K562 (cell line): ENCODE results near the gene PITPNM3. TPM values are rescaled to one million over a fixed set of nuclear protein-coding genes. Genes with fewer than 3 reads are reported as not detected.

ENCODE experiments used
- ATAC-seq: fragments of 200-7000 bp; cut with Tn5 transposase; 3 replicates; pipeline ENCODE4 v1.9.1; 2020; ENCODE audit warnings: moderate library complexity
- BruUV-seq: library from RNA; stranded (reverse); fragments of 400-500 nt; replicated peaks from 2 replicates; lab custom pipeline; 2021; lab: Mats Ljungman, UMichigan
- CTCF ChIA-PET: fragments of 300-600 bp; formaldehyde crosslinking; extraction: SDS; loops from one replicate; lab custom pipeline; 2021; ENCODE audit warnings: low intra/inter-chr PET ratio; lab: Yijun Ruan, JAX
- POLR2A ChIA-PET: fragments of 300-600, 350-650 bp; sonication (Branson Sonifier 250); formaldehyde crosslinking; extraction: SDS; loops from one replicate; lab custom pipeline; 2021; ENCODE audit warnings: antibody characterized with exemption, inconsistent platforms; lab: Yijun Ruan, JAX
- DNase-seq, 4 experiments: peaks; one replicate each; pipeline versions ENCODE4 v3.0.0 to v3.0.0-alpha.2; 2011 to 2018; ENCODE audit warnings: low spot score in 3 of 4, mixed read lengths in 3 of 4; ENCODE audit errors: extremely low read depth in 1 of 4
- FAIRE-seq: peaks from 2 replicates; lab custom pipeline; 2011; peaks lifted over from hg19 to GRCh38; lab: Jason Lieb, UNC
- H2AFZ ChIP-seq: 2 replicates; pipeline ENCODE4 v1.6.0; 2011; ENCODE audit warnings: low read depth, low read length, control low read depth, inconsistent platforms
- H3K27ac ChIP-seq: fragments of 200-600 bp; 3 replicates; pipeline ENCODE4 v1.8.0; 2011; ENCODE audit warnings: low read depth, mild to moderate bottlenecking, control low read depth, inconsistent platforms, low read length, moderate library complexity, mixed read lengths; ENCODE audit errors: extremely low read depth
- H3K27me3 ChIP-seq, 2 experiments: fragments of 300-600 bp in 1 of 2; 2 replicates in 1 of 2; 3 replicates in 1 of 2; pipeline versions ENCODE4 v1.6.0 to v1.8.0; 2011; ENCODE audit warnings: inconsistent platforms in 2 of 2, low read length in 2 of 2, mild to moderate bottlenecking in 1 of 2, mixed read lengths in 1 of 2, moderate library complexity in 1 of 2; ENCODE audit not compliant: control insufficient read depth in 2 of 2, insufficient read depth in 2 of 2
- H3K36me3 ChIP-seq: fragments of 300-600 bp; 3 replicates; pipeline ENCODE4 v1.8.0; 2011; ENCODE audit warnings: mild to moderate bottlenecking, low read length, inconsistent platforms; ENCODE audit not compliant: control insufficient read depth, insufficient read depth
- H3K4me1 ChIP-seq, 2 experiments: fragments of 200-600 bp in 1 of 2; replicated peaks in 1 of 2; 2 replicates in 1 of 2; 3 replicates in 1 of 2; pipeline versions ENCODE4 v1.5.1 to v1.8.0; 2011; ENCODE audit warnings: inconsistent platforms in 2 of 2, low read length in 2 of 2, mild to moderate bottlenecking in 1 of 2, mixed read lengths in 1 of 2, moderate library complexity in 1 of 2; ENCODE audit not compliant: control insufficient read depth in 2 of 2, insufficient read depth in 2 of 2
- H3K4me2 ChIP-seq: 2 replicates; pipeline ENCODE4 v1.6.1; 2011; ENCODE audit warnings: low read length, control low read depth, inconsistent platforms, mixed read lengths; ENCODE audit not compliant: insufficient read depth
- H3K4me3 ChIP-seq: fragments of 200-600 bp; sonication (generic), shearing (Covaris generic); 2 replicates; pipeline ENCODE4 v1.5.1; 2016; ENCODE audit warnings: control low read depth, inconsistent platforms
- H3K79me2 ChIP-seq: fragments of 200-600 bp; 3 replicates; pipeline ENCODE4 v1.8.0; 2011; ENCODE audit warnings: low read length, inconsistent platforms; ENCODE audit not compliant: control insufficient read depth, insufficient read depth
- H3K9ac ChIP-seq, 2 experiments: 2 replicates each; pipeline versions ENCODE4 v1.6.0 to v1.6.1; 2011; ENCODE audit warnings: low read depth in 2 of 2, low read length in 2 of 2, control low read depth in 1 of 2, inconsistent platforms in 1 of 2, mild to moderate bottlenecking in 1 of 2, mixed read lengths in 1 of 2; ENCODE audit not compliant: insufficient read depth in 1 of 2
- H3K9me1 ChIP-seq: one replicate; pipeline ENCODE4 v1.6.0; 2011; ENCODE audit warnings: inconsistent platforms, mild to moderate bottlenecking, low read length, moderate library complexity; ENCODE audit not compliant: control insufficient read depth, insufficient read depth
- H3K9me3 ChIP-seq: replicated peaks from 2 replicates; pipeline ENCODE4 v1.5.1; 2011; ENCODE audit warnings: low read depth, low read length, inconsistent platforms; ENCODE audit not compliant: control insufficient read depth, insufficient read depth
- H4K20me1 ChIP-seq: replicated peaks from 2 replicates; pipeline ENCODE4 v1.6.1; 2011; ENCODE audit warnings: low read length, inconsistent platforms, mixed read lengths; ENCODE audit not compliant: control insufficient read depth, insufficient read depth
- ELF4 ChIP-seq: fragments of 450-650 bp; formaldehyde crosslinking; IDR thresholded peaks from 2 replicates; pipeline ENCODE4 v1.4.0; 2022; ENCODE audit warnings: missing genetic modification characterization
- ETV6 ChIP-seq, 3 experiments: fragments of 150-350 bp in 1 of 3; sonication (generic) in 1 of 3; formaldehyde crosslinking in 1 of 3; IDR thresholded peaks; 2 replicates each; pipeline versions ENCODE4 v1.6.1 to v1.8.0; 2014 to 2022; ENCODE audit warnings: borderline replicate concordance in 2 of 3, low read depth in 2 of 3, antibody characterized with exemption in 1 of 3, low read length in 1 of 3, mild to moderate bottlenecking in 1 of 3, missing genetic modification reagents in 1 of 3
- FOSL1 ChIP-seq: fragments of 200-800 bp; sonication (Bioruptor generic); conservative IDR thresholded peaks from 2 replicates; pipeline ENCODE4 v1.6.1; 2016; ENCODE audit warnings: missing genetic modification characterization, missing compliant biosample characterization
- MYC ChIP-seq, 2 experiments: fragments of 250-450 bp in 1 of 2; sonication (Bioruptor Pico) in 1 of 2; IDR thresholded peaks; 2 replicates each; pipeline versions ENCODE4 v1.5.1 to v1.6.1; 2012 to 2021; ENCODE audit warnings: low read depth in 2 of 2, borderline replicate concordance in 1 of 2, improper control_type of control experiment in 1 of 2, low read length in 1 of 2, mild to moderate bottlenecking in 1 of 2, moderate library complexity in 1 of 2
- NFIX ChIP-seq: fragments of 250-450 bp; sonication (Bioruptor Pico); IDR thresholded peaks from 2 replicates; pipeline ENCODE4 v1.4.0; 2020; ENCODE audit warnings: low read depth, mild to moderate bottlenecking, moderate library complexity
- NFXL1 ChIP-seq: fragments of 450-650 bp; formaldehyde crosslinking; IDR thresholded peaks from 2 replicates; pipeline ENCODE4 v1.4.0; 2021; ENCODE audit warnings: mild to moderate bottlenecking
- OTX1 ChIP-seq: fragments of 450-650 bp; formaldehyde crosslinking; IDR thresholded peaks from 2 replicates; pipeline ENCODE4 v1.4.0; 2022; ENCODE audit warnings: mild to moderate bottlenecking
- SLC30A9 ChIP-seq: fragments of 250-450 bp; sonication (Bioruptor Pico); IDR thresholded peaks from 2 replicates; pipeline ENCODE4 v1.8.0; 2022; ENCODE audit warnings: mild to moderate bottlenecking, moderate library complexity
- SMARCB1 ChIP-seq: IDR thresholded peaks from 2 replicates; pipeline ENCODE4 v1.6.1; 2011; ENCODE audit warnings: improper control_type of control experiment, low read depth; ENCODE audit not compliant: insufficient read length
- U2AF2 ChIP-seq: fragments of 200-400 bp; formaldehyde crosslinking; optimal IDR thresholded peaks from 2 replicates; pipeline ENCODE3; 2017; ENCODE audit warnings: low read depth, mild to moderate bottlenecking, low read length
- ZNF175 ChIP-seq: fragments of 200-800 bp; sonication (Bioruptor generic); IDR thresholded peaks from 2 replicates; pipeline ENCODE4 v1.6.1; 2016; ENCODE audit warnings: low read depth, mild to moderate bottlenecking, missing genetic modification characterization, missing compliant biosample characterization
- ZNF785 ChIP-seq: fragments of 250-450 bp; sonication (Bioruptor Pico); IDR thresholded peaks from 2 replicates; pipeline ENCODE4 v1.4.0; 2020; ENCODE audit warnings: mild to moderate bottlenecking
- WGBS: fragments of 100-300 bp; shearing (Covaris generic); methylation state at CpG from one replicate; pipeline ENCODE4 v1.1.6; 2016; ENCODE audit warnings: low coverage, mixed read lengths; ENCODE audit not compliant: insufficient coverage; ENCODE audit errors: missing lambda C conversion rate; 5-methylcytosine and 5-hydroxymethylcytosine counted together
- in situ Hi-C: fragments of 300-500 bp; cut with MboI; formaldehyde crosslinking; loops from 4 replicates; pipeline ENCODE4 v1.15.0; 2018; ENCODE audit warnings: inconsistent platforms, mixed read lengths
- intact Hi-C: fragments of 100-400 bp; cut with micrococcal nuclease; formaldehyde crosslinking; loops from 2 replicates; pipeline ENCODE4 v1.14.2; 2022
- polyA plus RNA-seq, 8 experiments: library from polyadenylated mRNA; depleted of rRNA in 4 of 8; stranded (reverse) in 5 of 8; unstranded in 3 of 8; fragments of >200 nt; fragmentation: Nextera tagmentation in 2 of 8; fragmentation: Illumina TruSeq in 1 of 8; extraction: Ambion mirVana in 2 of 8; extraction: Trizol in 1 of 8; gene quantifications; 2 replicates each; pipeline versions ENCODE4 v1.2.1 to v1.2.3, GENCODE V29; 2011 to 2014; ENCODE audit warnings: inconsistent platforms in 1 of 8, missing spikeins in 1 of 8
- total RNA-seq, 7 experiments: library from RNA; depleted of rRNA in 6 of 7; stranded (reverse); fragments of >200 nt in 6 of 7; fragmentation: Illumina TruSeq in 2 of 7; extraction: Trizol in 2 of 7; gene quantifications; 2 replicates each; pipeline versions ENCODE4 v1.2.1 to v1.2.3, GENCODE V29; 2011 to 2021; ENCODE audit warnings: low replicate concordance in 1 of 7
- TF ChIP-seq, protein P1 (sequence below): fragments of 250-450 bp; sonication (Bioruptor Pico); IDR thresholded peaks from 2 replicates; pipeline ENCODE4 v1.4.0; 2020
- TF ChIP-seq, protein P2 (sequence below): sonication (generic); formaldehyde crosslinking; IDR thresholded peaks from 2 replicates; pipeline ENCODE4 v1.8.0; 2022; ENCODE audit warnings: missing genetic modification reagents, mild to moderate bottlenecking, moderate library complexity, borderline replicate concordance

The PITPNM3 gene
- total and polyA plus RNA-seq, 9 of the 15 experiments (the other 6 are each of a cell fraction or from before 2014, with no cell fraction given): 0.14 to 0.38 (median 0.22) TPM; not detected in 2

DNA sequence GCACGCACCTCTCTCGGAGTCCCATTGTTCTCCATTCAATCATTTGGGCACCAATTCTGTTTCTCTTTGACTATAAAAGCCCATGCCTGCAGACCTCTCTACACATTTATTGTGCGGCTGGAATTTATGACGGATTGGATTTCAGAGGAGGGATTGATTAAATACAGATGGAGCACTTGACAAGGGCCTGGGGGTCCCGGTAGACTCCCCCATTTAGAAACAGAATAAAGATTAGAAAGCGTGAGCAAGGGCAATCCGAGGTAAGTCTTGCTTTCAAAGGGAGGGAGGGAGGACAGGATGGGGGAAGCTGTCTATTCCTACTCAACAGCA lies 15.1 kb upstream of the PITPNM3 start (continued):
- TF ChIP-seq ZNF175 (no peak), SMARCB1 (no peak), U2AF2 (no peak)

GRCh38 chr17:6570731-6571451 lies 14.5 kb upstream of the PITPNM3 start:
- DNase-seq (no peak), ATAC-seq (no peak), FAIRE-seq (no peak)
- no peak overlapping the region for H3K4me3 ChIP-seq
- H2AFZ ChIP-seq: no peak overlapping the region
- H3K27me3 ChIP-seq: no peaks in the 10 kb centered on the region
- no peaks in the 10 kb centered on the region for H4K20me1 ChIP-seq
- intact Hi-C loops (no loop called here), in situ Hi-C loops (no loop called here)
- H3K27ac ChIP-seq: no peak overlapping the region
- CTCF ChIA-PET: no interaction called here
- H3K4me1 ChIP-seq: peaks cover 12 to 13% of the 10 kb centered on the region in 2 experiments
- no TSS peak for BruUV-seq
- H3K9me3 ChIP-seq: no peaks in the 10 kb centered on the region
- POLR2A ChIA-PET: no interaction called here
- WGBS: 69% methylated on average over 9 of the region's 18 CpGs
- H3K79me2 ChIP-seq: no peaks in the 10 kb centered on the region
- H3K36me3 ChIP-seq: no peaks in the 10 kb centered on the region
- no peak overlapping the region for H3K4me2 ChIP-seq
- H3K9me1 ChIP-seq: peaks cover 3% of the 10 kb centered on the region
- H3K9ac ChIP-seq: no peak overlapping the region
- TF ChIP-seq MYC (IDR thresholded peaks at IDR 0.05; ENCODE audit: low read depth, low read length) (no peak), MYC (CRISPR knock-in tag; IDR thresholded peaks at IDR 0.05; ENCODE audit: borderline replicate concordance, low read depth) (no peak), OTX1 (no peak), SLC30A9 (no peak), ETV6 (IDR thresholded peaks at IDR 0.05; ENCODE audit: borderline replicate concordance in 1 of 2, low read depth in 2 of 2, low read length in 1 of 2) (no peak), ETV6 (CRISPR knock-in tag; IDR thresholded peaks at IDR 0.05; ENCODE audit: borderline replicate concordance) (no peak), NFXL1 (CRISPR knock-in tag) (no peak), ZNF785 (CRISPR knock-in tag) (no peak), ELF4 (no peak), FOSL1 (tag) (no peak), NFIX (CRISPR knock-in tag) (no peak)
- TF ChIP-seq, protein P1, sequence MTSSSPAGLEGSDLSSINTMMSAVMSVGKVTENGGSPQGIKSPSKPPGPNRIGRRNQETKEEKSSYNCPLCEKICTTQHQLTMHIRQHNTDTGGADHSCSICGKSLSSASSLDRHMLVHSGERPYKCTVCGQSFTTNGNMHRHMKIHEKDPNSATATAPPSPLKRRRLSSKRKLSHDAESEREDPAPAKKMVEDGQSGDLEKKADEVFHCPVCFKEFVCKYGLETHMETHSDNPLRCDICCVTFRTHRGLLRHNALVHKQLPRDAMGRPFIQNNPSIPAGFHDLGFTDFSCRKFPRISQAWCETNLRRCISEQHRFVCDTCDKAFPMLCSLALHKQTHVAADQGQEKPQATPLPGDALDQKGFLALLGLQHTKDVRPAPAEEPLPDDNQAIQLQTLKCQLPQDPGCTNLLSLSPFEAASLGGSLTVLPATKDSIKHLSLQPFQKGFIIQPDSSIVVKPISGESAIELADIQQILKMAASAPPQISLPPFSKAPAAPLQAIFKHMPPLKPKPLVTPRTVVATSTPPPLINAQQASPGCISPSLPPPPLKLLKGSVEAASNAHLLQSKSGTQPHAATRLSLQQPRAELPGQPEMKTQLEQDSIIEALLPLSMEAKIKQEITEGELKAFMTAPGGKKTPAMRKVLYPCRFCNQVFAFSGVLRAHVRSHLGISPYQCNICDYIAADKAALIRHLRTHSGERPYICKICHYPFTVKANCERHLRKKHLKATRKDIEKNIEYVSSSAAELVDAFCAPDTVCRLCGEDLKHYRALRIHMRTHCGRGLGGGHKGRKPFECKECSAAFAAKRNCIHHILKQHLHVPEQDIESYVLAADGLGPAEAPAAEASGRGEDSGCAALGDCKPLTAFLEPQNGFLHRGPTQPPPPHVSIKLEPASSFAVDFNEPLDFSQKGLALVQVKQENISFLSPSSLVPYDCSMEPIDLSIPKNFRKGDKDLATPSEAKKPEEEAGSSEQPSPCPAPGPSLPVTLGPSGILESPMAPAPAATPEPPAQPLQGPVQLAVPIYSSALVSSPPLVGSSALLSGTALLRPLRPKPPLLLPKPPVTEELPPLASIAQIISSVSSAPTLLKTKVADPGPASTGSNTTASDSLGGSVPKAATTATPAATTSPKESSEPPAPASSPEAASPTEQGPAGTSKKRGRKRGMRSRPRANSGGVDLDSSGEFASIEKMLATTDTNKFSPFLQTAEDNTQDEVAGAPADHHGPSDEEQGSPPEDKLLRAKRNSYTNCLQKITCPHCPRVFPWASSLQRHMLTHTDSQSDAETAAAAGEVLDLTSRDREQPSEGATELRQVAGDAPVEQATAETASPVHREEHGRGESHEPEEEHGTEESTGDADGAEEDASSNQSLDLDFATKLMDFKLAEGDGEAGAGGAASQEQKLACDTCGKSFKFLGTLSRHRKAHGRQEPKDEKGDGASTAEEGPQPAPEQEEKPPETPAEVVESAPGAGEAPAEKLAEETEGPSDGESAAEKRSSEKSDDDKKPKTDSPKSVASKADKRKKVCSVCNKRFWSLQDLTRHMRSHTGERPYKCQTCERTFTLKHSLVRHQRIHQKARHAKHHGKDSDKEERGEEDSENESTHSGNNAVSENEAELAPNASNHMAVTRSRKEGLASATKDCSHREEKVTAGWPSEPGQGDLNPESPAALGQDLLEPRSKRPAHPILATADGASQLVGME (CRISPR knock-in tag): no peak
- TF ChIP-seq, protein P2, sequence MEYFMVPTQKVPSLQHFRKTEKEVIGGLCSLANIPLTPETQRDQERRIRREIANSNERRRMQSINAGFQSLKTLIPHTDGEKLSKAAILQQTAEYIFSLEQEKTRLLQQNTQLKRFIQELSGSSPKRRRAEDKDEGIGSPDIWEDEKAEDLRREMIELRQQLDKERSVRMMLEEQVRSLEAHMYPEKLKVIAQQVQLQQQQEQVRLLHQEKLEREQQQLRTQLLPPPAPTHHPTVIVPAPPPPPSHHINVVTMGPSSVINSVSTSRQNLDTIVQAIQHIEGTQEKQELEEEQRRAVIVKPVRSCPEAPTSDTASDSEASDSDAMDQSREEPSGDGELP: no peak
